ENCODE data around the gene ZDHHC7. TPM values are rescaled to one million over a fixed set of nuclear protein-coding genes. Genes with fewer than 3 reads are reported as not detected.

The ZDHHC7 gene
- total RNA-seq, 1 donor from 2014 or later = 26.9 TPM

GRCh38 chr16:85011846-85012284 lies 530 bp upstream of the ZDHHC7 start:
- Mint-ChIP-seq H3K4me1 (peaks cover 36% of the 10 kb centered on the region), H3K4me3 (peak overlapping the region; percentile 95), H3K9me3 (no peaks in the 10 kb centered on the region), H3K27ac (peak overlapping the region; percentile 98), H3K27me3 (peaks cover 11% of the 10 kb centered on the region), H3K36me3 (ENCODE audit: low read depth) (peaks cover 12% of the 10 kb centered on the region)
- DNase-seq (no peak), ATAC-seq (ENCODE audit: low read depth) (no peak)
- ChIA-PET POLR2A (interaction anchor here (0.6 to 6.1 kb wide), 4 partner anchors 11 to 93 kb away, joined by 4 to 51 read pairs (median 4); partner anchors contain the start of gene KIAA0513), CTCF (interaction anchor here (0.6 to 1.2 kb wide), 3 partner anchors 60 to 825 kb away, joined by 3 read pairs; partner anchors contain the start of gene TAF1C)
- no peak for TF ChIP-seq CTCF (IDR thresholded peaks at IDR 0.05)
- intact Hi-C loops (cut with micrococcal nuclease) = loop anchor here (1.0 to 5.0 kb wide), 2 partner anchors 15 to 75 kb away; partner anchors contain the start of gene KIAA0513

GRCh38 chr16:85010446-85010930 lies 847 bp downstream of the ZDHHC7 start:
- intact Hi-C loops (cut with micrococcal nuclease) = loop anchor here (5.0 kb wide), 1 partner anchor 77 kb away; no protein-coding TSS in a partner anchor
- ChIA-PET POLR2A (interaction anchor here (1.1 to 6.1 kb wide), 3 partner anchors 16 to 104 kb away, joined by 3 to 51 read pairs (median 3); partner anchors contain the start of gene KIAA0513), CTCF (interaction anchor here (0.6 to 1.2 kb wide), 2 partner anchors 16 to 104 kb away, joined by 3 read pairs; no protein-coding TSS in a partner anchor)
- Mint-ChIP-seq H3K9me3 (no peaks in the 10 kb centered on the region), H3K4me3 (peak overlapping the region; percentile 97), H3K36me3 (ENCODE audit: low read depth) (peaks cover 18% of the 10 kb centered on the region), H3K27ac (peak overlapping the region; percentile 87), H3K27me3 (peaks cover 9% of the 10 kb centered on the region), H3K4me1 (peaks cover 43% of the 10 kb centered on the region)
- no peak for TF ChIP-seq CTCF (IDR thresholded peaks at IDR 0.05)
- DNase-seq = no peak
- no peak for ATAC-seq (ENCODE audit: low read depth)

- ATAC-seq (ENCODE audit: low read depth) (no peak), DNase-seq (no peak)
- POLR2A ChIA-PET = interaction anchor here (6.1 kb wide), 1 partner anchor 19 kb away, joined by 51 read pairs; the partner anchor contains the start of gene KIAA0513
- CTCF ChIA-PET = interaction anchor here (1.5 kb wide), 1 partner anchor 79 kb away, joined by 5 read pairs; no protein-coding TSS in a partner anchor
- intact Hi-C loops (cut with micrococcal nuclease) = no loop called here
- no peaks in the 10 kb centered on the region for H3K27me3 Mint-ChIP-seq
- TF ChIP-seq CTCF (IDR thresholded peaks at IDR 0.05) = no peak
- H3K27ac Mint-ChIP-seq = no peak overlapping the region
- no peak overlapping the region for H3K4me3 Mint-ChIP-seq
- no peaks in the 10 kb centered on the region for H3K9me3 Mint-ChIP-seq
- peaks cover 62% of the 10 kb centered on the region for H3K4me1 Mint-ChIP-seq
- peaks cover 18% of the 10 kb centered on the region for H3K36me3 Mint-ChIP-seq (ENCODE audit: low read depth)
These were observed 3.1 kb downstream of the ZDHHC7 start for GRCh38 chr16:85008271-85008670.

- Mint-ChIP-seq H3K27me3 (no peaks in the 10 kb centered on the region), H3K4me3 (no peak overlapping the region), H3K27ac (no peak overlapping the region), H3K9me3 (no peaks in the 10 kb centered on the region), H3K4me1 (peaks cover 68% of the 10 kb centered on the region), H3K36me3 (ENCODE audit: low read depth) (peaks cover 21% of the 10 kb centered on the region)
- DNase-seq = no peak
- no peak for TF ChIP-seq CTCF (IDR thresholded peaks at IDR 0.05)
- ChIA-PET CTCF (interaction anchor here (1.5 kb wide), 1 partner anchor 79 kb away, joined by 5 read pairs; no protein-coding TSS in a partner anchor), POLR2A (no interaction called here)
- ATAC-seq (ENCODE audit: low read depth) = no peak
- intact Hi-C loops (cut with micrococcal nuclease) = no loop called here
These were observed 3.7 kb downstream of the ZDHHC7 start for GRCh38 chr16:85007496-85008214.

- H3K36me3 Mint-ChIP-seq (ENCODE audit: low read depth) = peaks cover 23% of the 10 kb centered on the region
- no peaks in the 10 kb centered on the region for H3K9me3 Mint-ChIP-seq
- ChIA-PET CTCF (no interaction called here), POLR2A (no interaction called here)
- H3K27ac Mint-ChIP-seq = no peak overlapping the region
- TF ChIP-seq CTCF (IDR thresholded peaks at IDR 0.05) = no peak
- no peak overlapping the region for H3K4me3 Mint-ChIP-seq
- intact Hi-C loops (cut with micrococcal nuclease) = no loop called here
- H3K27me3 Mint-ChIP-seq = no peaks in the 10 kb centered on the region
- no peak for ATAC-seq (ENCODE audit: low read depth)
- peaks cover 70% of the 10 kb centered on the region for H3K4me1 Mint-ChIP-seq
- DNase-seq = no peak
These were observed 4.7 kb downstream of the ZDHHC7 start for GRCh38 chr16:85006639-85007038.

Data from activated B cell treated with CpG ODN at 0.5 μM for 24 hours (primary cell).